Small intestine (tissue), 7 donors: Measurements from ENCODE around the gene FXYD2. TPM values are rescaled to one million over a fixed set of nuclear protein-coding genes. Genes with fewer than 3 reads are reported as not detected.

Experiments
- DNase-seq, 2 donors: peaks; one replicate each; pipeline versions ENCODE4 v3.0.0 to v3.0.0-alpha.2; 2013
- FAIRE-seq: peaks from 2 replicates; lab custom pipeline; 2012; peaks lifted over from hg19 to GRCh38; lab: Jason Lieb, UNC
- H3K27ac ChIP-seq, 3 donors: one replicate each; pipeline ENCODE4 v1.5.1; 2013; ENCODE audit warnings: low read length in 2 of 3, mild to moderate bottlenecking in 2 of 3, control low read depth in 1 of 3, inconsistent platforms in 1 of 3, low read depth in 1 of 3, moderate library complexity in 1 of 3
- H3K27me3 ChIP-seq, 3 donors: one replicate each; pipeline ENCODE4 v1.6.1; 2013; ENCODE audit warnings: low read length in 3 of 3, inconsistent platforms in 1 of 3; ENCODE audit not compliant: control insufficient read depth in 3 of 3, insufficient read depth in 3 of 3
- H3K36me3 ChIP-seq, 3 donors: one replicate each; pipeline ENCODE4 v1.6.1; 2013; ENCODE audit warnings: low read length in 3 of 3, inconsistent platforms in 1 of 3, low read depth in 1 of 3, mild to moderate bottlenecking in 1 of 3, moderate library complexity in 1 of 3; ENCODE audit not compliant: control insufficient read depth in 3 of 3, insufficient read depth in 2 of 3
- H3K4me1 ChIP-seq, 3 donors: one replicate each; pipeline ENCODE4 v1.6.1; 2013; ENCODE audit warnings: low read length in 2 of 3, inconsistent platforms in 1 of 3, low read depth in 1 of 3, mild to moderate bottlenecking in 1 of 3, moderate library complexity in 1 of 3; ENCODE audit not compliant: control insufficient read depth in 3 of 3, insufficient read depth in 2 of 3
- H3K4me3 ChIP-seq, 3 donors: one replicate each; pipeline ENCODE4 v1.5.1; 2013; ENCODE audit warnings: low read length in 3 of 3, control low read depth in 1 of 3, inconsistent platforms in 1 of 3, low read depth in 1 of 3, mild to moderate bottlenecking in 1 of 3, moderate library complexity in 1 of 3
- H3K9me3 ChIP-seq, 2 donors: one replicate each; pipeline ENCODE4 v1.6.1; 2013; ENCODE audit warnings: low read depth in 1 of 2, low read length in 1 of 2; ENCODE audit not compliant: control insufficient read depth in 2 of 2, insufficient read depth in 1 of 2
- WGBS, 3 donors: extraction: QIAGEN DNeasy Blood & Tissue Kit; methylation state at CpG; one replicate each; pipeline ENCODE4 v1.1.7; 2013; 5-methylcytosine and 5-hydroxymethylcytosine counted together
- polyA plus RNA-seq, 4 donors: library from polyadenylated mRNA; stranded (reverse) in 3 of 4; unstranded in 1 of 4; fragments of 200-250 nt in 3 of 4; fragments of 120-200 nt in 1 of 4; gene quantifications; one replicate each; pipeline versions ENCODE4 v1.2.1 to v1.2.3, GENCODE V29; 2013
- donor health status: healthy with polysubstance abuse.
- donor health status: control.
- donor health status: control.
- donor health status: Bipolar disorder and iron deficiency.
- donor health status: healthy.

FXYD2 gene
- polyA plus RNA-seq, 4 donors, result 2.2 to 136 (median 3.2) TPM; not detected in 1

GRCh38 chr11:117855186-117855845 lies 30.8 kb upstream of the FXYD2 start:
- 71 to 91% (median 91%) methylated on average over 12 of the region's 12 CpGs for WGBS, 3 donors
- DNase-seq, result no peak
- H3K9me3 ChIP-seq, result peaks cover 0 to 6% of the 10 kb centered on the region in 2 donors
- H3K36me3 ChIP-seq, result peaks cover 0 to 2% (median 0%) of the 10 kb centered on the region in 3 donors
- no peak overlapping the region for H3K27ac ChIP-seq
- H3K4me1 ChIP-seq, result peaks cover 0 to 5% (median 0%) of the 10 kb centered on the region in 3 donors
- H3K27me3 ChIP-seq, result peaks cover 0 to 4% (median 1%) of the 10 kb centered on the region in 3 donors
- no peak for FAIRE-seq
- no peak overlapping the region for H3K4me3 ChIP-seq

GRCh38 chr11:117852309-117852708 lies 27.8 kb upstream of the FXYD2 start:
- H3K4me3 ChIP-seq, result no peak overlapping the region
- H3K9me3 ChIP-seq, result peaks cover 0 to 11% of the 10 kb centered on the region in 2 donors
- no peak for FAIRE-seq
- H3K27me3 ChIP-seq, result peaks cover 0 to 4% (median 1%) of the 10 kb centered on the region in 3 donors
- H3K4me1 ChIP-seq, result no peaks in the 10 kb centered on the region
- H3K27ac ChIP-seq, result no peak overlapping the region
- WGBS, 3 donors, result 54 to 73% (median 62%) methylated on average over 3 of the region's 3 CpGs
- DNase-seq, result no peak
- no peaks in the 10 kb centered on the region for H3K36me3 ChIP-seq

- DNase-seq (no peak), FAIRE-seq (no peak)
- 35 to 69% (median 67%) methylated on average over 3 of the region's 3 CpGs for WGBS, 3 donors
- Histone ChIP-seq H3K4me3 (no peak overlapping the region), H3K27me3 (peaks cover 0 to 4% (median 1%) of the 10 kb centered on the region in 3 donors), H3K9me3 (peaks cover 0 to 11% of the 10 kb centered on the region in 2 donors), H3K4me1 (no peaks in the 10 kb centered on the region), H3K27ac (no peak overlapping the region), H3K36me3 (no peaks in the 10 kb centered on the region)
These were observed 27.3 kb upstream of the FXYD2 start for GRCh38 chr11:117851852-117852251.

- Histone ChIP-seq H3K4me3 (no peak overlapping the region), H3K4me1 (no peaks in the 10 kb centered on the region), H3K9me3 (peaks cover 0 to 11% of the 10 kb centered on the region in 2 donors), H3K27ac (peak overlapping the region in 1 of 3 donors; percentile 19), H3K27me3 (peaks cover 0 to 4% (median 1%) of the 10 kb centered on the region in 3 donors), H3K36me3 (no peaks in the 10 kb centered on the region)
- DNase-seq (no peak), FAIRE-seq (no peak)
- WGBS, 3 donors, result 46 to 76% (median 60%) methylated on average over 3 of the region's 3 CpGs
These were observed 26.6 kb upstream of the FXYD2 start for GRCh38 chr11:117851106-117851505.

GRCh38 chr11:117849781-117850414 lies 25.4 kb upstream of the FXYD2 start:
- DNase-seq, result no peak
- H3K36me3 ChIP-seq, result no peaks in the 10 kb centered on the region
- peaks cover 0 to 11% of the 10 kb centered on the region in 2 donors for H3K9me3 ChIP-seq
- no peak overlapping the region for H3K27ac ChIP-seq
- no peak overlapping the region for H3K4me3 ChIP-seq
- no peak for FAIRE-seq
- H3K4me1 ChIP-seq, result no peaks in the 10 kb centered on the region
- 85 to 91% (median 87%) methylated on average over 6 of the region's 6 CpGs for WGBS, 3 donors
- peaks cover 0 to 4% (median 1%) of the 10 kb centered on the region in 3 donors for H3K27me3 ChIP-seq

GRCh38 chr11:117843666-117844484 lies 19.3 kb upstream of the FXYD2 start:
- 21 to 24% (median 22%) methylated on average over 9 of the region's 9 CpGs for WGBS, 3 donors
- no peak for FAIRE-seq
- Histone ChIP-seq H3K4me3 (no peak overlapping the region), H3K9me3 (no peaks in the 10 kb centered on the region), H3K27me3 (no peaks in the 10 kb centered on the region), H3K4me1 (peaks cover 0 to 7% (median 0%) of the 10 kb centered on the region in 3 donors), H3K36me3 (peaks cover 0 to 21% (median 0%) of the 10 kb centered on the region in 3 donors), H3K27ac (no peak overlapping the region)
- peak; percentile 59 to 84 for DNase-seq

GRCh38 chr11:117842131-117842941 lies 17.8 kb upstream of the FXYD2 start:
- Histone ChIP-seq H3K27me3 (no peaks in the 10 kb centered on the region), H3K4me3 (no peak overlapping the region), H3K36me3 (peaks cover 0 to 27% (median 0%) of the 10 kb centered on the region in 3 donors), H3K27ac (no peak overlapping the region), H3K4me1 (peaks cover 0 to 21% (median 2%) of the 10 kb centered on the region in 3 donors), H3K9me3 (no peaks in the 10 kb centered on the region)
- DNase-seq (no peak), FAIRE-seq (no peak)
- WGBS, 3 donors, result 74 to 79% (median 79%) methylated on average over 16 of the region's 16 CpGs
